ENCODE measurements around the gene UQCRH. TPM values are rescaled to one million over a fixed set of nuclear protein-coding genes. Genes with fewer than 3 reads are reported as not detected.
"Not testable (repeated sequence)": the region's sequence is repeated elsewhere in the genome, so short reads cannot be mapped to it uniquely, and the experiment has no call there.

The UQCRH gene
- polyA plus RNA-seq, 4 donors, result 240 to 421 (median 378) TPM

- not testable (repeated sequence) for DNase-seq (ENCODE audit: low read depth in 4 of 4, low spot score in 3 of 4)
These were observed 28.5 kb downstream of the UQCRH start for GRCh38 chr1:46331786-46332540.

- no peak for DNase-seq (ENCODE audit: low read depth in 4 of 4, low spot score in 3 of 4)
These were observed 30.0 kb downstream of the UQCRH start for GRCh38 chr1:46333300-46334029.

- no peak for DNase-seq (ENCODE audit: low read depth in 4 of 4, low spot score in 3 of 4)
These were observed 30.5 kb downstream of the UQCRH start for GRCh38 chr1:46334030-46334384.

GRCh38 chr1:46335081-46335480, 31.6 kb downstream of the UQCRH start:
- DNase-seq (ENCODE audit: low read depth in 4 of 4, low spot score in 3 of 4), result no peak

- DNase-seq (ENCODE audit: low read depth in 4 of 4, low spot score in 3 of 4), result not testable (repeated sequence)
These were observed 33.9 kb downstream of the UQCRH start for GRCh38 chr1:46337409-46337808.

GRCh38 chr1:46340404-46341221, 37.1 kb downstream of the UQCRH start, which contains the start of gene NSUN4:
TSS of gene NSUN4 (plus strand) at chr1:46340807. CDS start at chr1:46340827, 20 bp downstream.
- peak; percentile 86 to 93 (median 88) for DNase-seq (ENCODE audit: low read depth in 4 of 4, low spot score in 3 of 4)

- DNase-seq (ENCODE audit: low read depth in 4 of 4, low spot score in 3 of 4), result no peak
These were observed 38.0 kb downstream of the UQCRH start for GRCh38 chr1:46341222-46342083.

GRCh38 chr1:46342084-46342656, 38.7 kb downstream of the UQCRH start:
- no peak for DNase-seq (ENCODE audit: low read depth in 4 of 4, low spot score in 3 of 4)

GRCh38 chr1:46342677-46343350, 39.3 kb downstream of the UQCRH start:
- DNase-seq (ENCODE audit: low read depth in 4 of 4, low spot score in 3 of 4), result no peak

GRCh38 chr1:46343351-46343695, 39.8 kb downstream of the UQCRH start:
- DNase-seq (ENCODE audit: low read depth in 4 of 4, low spot score in 3 of 4), result no peak

GRCh38 chr1:46343705-46344104, 40.2 kb downstream of the UQCRH start:
- DNase-seq (ENCODE audit: low read depth in 4 of 4, low spot score in 3 of 4), result no peak

GRCh38 chr1:46344481-46344880, 41.0 kb downstream of the UQCRH start:
- no peak for DNase-seq (ENCODE audit: low read depth in 4 of 4, low spot score in 3 of 4)

GRCh38 chr1:46345281-46345680, 41.8 kb downstream of the UQCRH start:
- no peak for DNase-seq (ENCODE audit: low read depth in 4 of 4, low spot score in 3 of 4)

- no peak for DNase-seq (ENCODE audit: low read depth in 4 of 4, low spot score in 3 of 4)
These were observed 48.9 kb downstream of the UQCRH start for GRCh38 chr1:46352363-46352762.

- not testable (repeated sequence) for DNase-seq (ENCODE audit: low read depth in 4 of 4, low spot score in 3 of 4)
These were observed 52.4 kb downstream of the UQCRH start for GRCh38 chr1:46355920-46356319.

GRCh38 chr1:46362158-46362557, 58.7 kb downstream of the UQCRH start:
- no peak for DNase-seq (ENCODE audit: low read depth in 4 of 4, low spot score in 3 of 4)

- DNase-seq (ENCODE audit: low read depth in 4 of 4, low spot score in 3 of 4), result no peak
These were observed 59.6 kb downstream of the UQCRH start for GRCh38 chr1:46363121-46363520.

GRCh38 chr1:46364612-46365011, 61.1 kb downstream of the UQCRH start:
- no peak for DNase-seq (ENCODE audit: low read depth in 4 of 4, low spot score in 3 of 4)

GRCh38 chr1:46365796-46366195, 62.3 kb downstream of the UQCRH start:
- not testable (repeated sequence) for DNase-seq (ENCODE audit: low read depth in 4 of 4, low spot score in 3 of 4)

Measured in left renal pelvis (tissue), 4 donors.